NCI-H2107 (cell line): ENCODE data around the gene FAM171A2.
"Not testable (repeated sequence)": the region's sequence is repeated elsewhere in the genome, so short reads cannot be mapped to it uniquely, and the experiment has no call there.

ENCODE experiments used
- DNase-seq: peaks from one replicate; lab custom pipeline; 2025; lab: John Stamatoyannopoulos, UW

The FAM171A2 gene

GRCh38 chr17:44347206-44348055 is 16.2 kb downstream of the FAM171A2 start:
- DNase-seq, result not testable (repeated sequence)

DNA sequence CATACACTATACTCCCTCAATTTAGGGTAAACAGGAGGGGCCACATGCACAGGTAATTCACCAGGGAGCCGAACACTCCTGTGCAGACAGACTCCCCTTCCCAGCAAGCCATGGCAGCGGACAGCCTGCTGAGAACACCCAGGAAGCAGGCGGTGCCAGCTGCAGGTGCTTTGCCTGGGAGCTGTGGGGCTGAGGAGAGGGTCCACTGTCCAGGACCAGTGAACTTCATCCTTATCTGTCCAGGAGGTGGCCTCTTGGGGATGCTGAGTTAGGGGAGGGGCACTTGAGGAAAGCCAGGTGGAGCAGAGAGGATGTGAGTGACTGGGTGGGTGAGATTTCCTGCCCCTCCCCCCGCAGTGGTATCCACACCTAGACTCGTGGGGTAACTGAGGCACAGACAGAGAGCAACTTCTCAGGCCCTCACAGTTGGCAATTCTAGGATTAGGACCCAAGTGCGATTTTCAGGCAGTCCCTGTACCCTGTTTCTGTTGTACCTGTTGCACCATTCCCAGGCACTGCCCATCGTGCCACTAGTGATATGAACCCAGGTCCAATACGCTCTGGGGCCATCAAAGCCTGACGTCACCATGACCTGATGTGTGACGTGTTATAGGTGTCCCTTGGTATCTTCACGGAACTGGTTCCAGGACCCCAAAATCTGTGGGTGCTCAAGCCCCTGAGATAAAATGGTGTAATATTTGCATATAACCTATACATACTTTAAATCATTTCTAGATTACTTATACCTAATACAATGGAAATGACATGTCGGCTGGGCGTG is 17.4 kb downstream of the FAM171A2 start:
- no peak for DNase-seq

- DNase-seq, result peak; percentile 47
Measured at GRCh38 chr17:44345454-44346026, 18.1 kb downstream of the FAM171A2 start.

- peak; percentile 94 for DNase-seq
Measured at GRCh38 chr17:44344939-44345453, 18.7 kb downstream of the FAM171A2 start, which contains the start of gene GRN. GRN (plus strand) TSS chr17:44345302; CDS start chr17:44349165, 3,863 bp downstream.

- no peak for DNase-seq
Measured at GRCh38 chr17:44343510-44344209, 20.0 kb downstream of the FAM171A2 start.

DNA sequence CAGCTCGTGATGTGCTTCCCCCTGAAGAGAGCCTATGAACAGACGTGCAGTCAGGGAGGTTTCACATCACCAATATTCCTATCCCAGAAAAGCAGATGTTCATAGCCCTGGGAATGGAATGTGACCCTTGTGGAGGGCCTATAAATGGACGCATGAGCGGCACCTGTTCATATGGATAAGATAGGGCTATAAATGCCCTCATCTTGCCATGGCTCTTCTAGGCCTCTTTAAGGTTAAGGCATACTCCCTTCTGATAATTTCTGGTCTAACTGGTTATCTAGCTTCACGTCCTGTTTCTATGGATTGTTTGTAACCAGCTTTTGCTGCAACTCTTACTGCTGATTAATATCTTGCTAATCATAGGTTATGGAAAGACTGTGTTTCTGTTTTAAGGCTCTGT is 23.1 kb downstream of the FAM171A2 start:
- DNase-seq, result not testable (repeated sequence)

DNA sequence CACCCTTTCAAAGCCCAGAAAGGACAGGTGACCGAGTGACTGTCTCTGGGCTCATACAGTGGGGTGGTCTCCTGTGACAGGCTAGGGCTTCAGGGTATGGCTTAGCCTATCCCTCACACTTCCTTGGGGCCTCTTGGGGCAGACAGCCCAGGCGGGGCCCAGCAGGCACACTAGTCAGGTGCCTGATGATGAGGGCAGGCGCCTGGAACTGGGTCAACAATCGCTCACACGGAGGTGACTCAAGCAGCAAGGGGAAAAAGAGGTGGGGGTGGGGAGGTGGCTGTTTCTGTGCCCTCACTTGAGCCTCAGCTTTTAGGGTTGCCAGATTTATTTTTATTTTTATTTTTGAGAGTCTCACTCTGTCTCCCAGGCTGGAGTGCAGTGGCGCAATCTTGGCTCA is 25.0 kb downstream of the FAM171A2 start:
- no peak for DNase-seq

- DNase-seq, result no peak
Measured at GRCh38 chr17:44335968-44336367, 27.7 kb downstream of the FAM171A2 start.

GRCh38 chr17:44335564-44335963 is 28.1 kb downstream of the FAM171A2 start:
- DNase-seq, result no peak

GRCh38 chr17:44334727-44335126 is 28.9 kb downstream of the FAM171A2 start:
- no peak for DNase-seq

DNA sequence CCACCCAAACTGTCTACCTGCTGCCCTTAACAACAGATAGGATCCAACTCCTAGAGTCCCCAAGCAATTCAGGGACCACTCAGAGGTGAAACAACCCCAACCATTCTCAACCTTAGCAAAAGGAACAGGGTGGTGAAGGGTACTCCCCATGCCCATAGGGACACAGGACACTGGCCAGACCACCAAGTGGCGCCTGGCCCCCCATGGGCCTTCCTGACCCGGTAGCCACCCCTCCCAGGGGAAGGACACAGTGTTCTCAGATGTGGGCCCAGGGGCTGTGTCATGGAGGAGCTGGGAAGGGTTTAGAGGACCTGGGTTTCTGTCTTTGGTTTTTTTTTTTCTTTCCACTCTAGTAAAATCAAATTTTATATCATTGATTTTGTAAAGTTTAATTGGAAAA is 29.3 kb downstream of the FAM171A2 start:
- DNase-seq, result no peak

DNA sequence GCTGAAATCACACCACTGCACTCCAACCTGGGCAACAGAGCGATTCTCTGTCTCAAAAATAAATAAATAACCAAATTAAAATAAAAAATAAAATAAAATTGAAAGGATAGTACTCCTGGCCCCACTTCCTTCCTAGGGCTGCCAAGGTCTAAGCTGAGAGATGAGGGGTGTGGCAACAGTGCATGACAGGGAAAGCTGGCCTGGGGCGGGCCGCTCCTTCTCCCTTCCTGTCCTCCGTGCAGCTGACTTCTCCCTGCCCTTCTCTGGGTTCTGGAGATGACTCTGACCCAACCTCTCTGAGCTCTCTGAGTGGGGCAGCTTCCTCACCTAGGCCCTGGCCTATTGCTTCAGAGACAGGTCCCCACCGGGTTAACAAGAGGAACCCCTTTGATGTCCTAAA is 30.3 kb downstream of the FAM171A2 start:
- no peak for DNase-seq

- peak; percentile 50 for DNase-seq
Measured at GRCh38 chr17:44331249-44331760, 32.3 kb downstream of the FAM171A2 start.

- not testable (repeated sequence) for DNase-seq
Measured at GRCh38 chr17:44330263-44330662, 33.4 kb downstream of the FAM171A2 start.

DNA sequence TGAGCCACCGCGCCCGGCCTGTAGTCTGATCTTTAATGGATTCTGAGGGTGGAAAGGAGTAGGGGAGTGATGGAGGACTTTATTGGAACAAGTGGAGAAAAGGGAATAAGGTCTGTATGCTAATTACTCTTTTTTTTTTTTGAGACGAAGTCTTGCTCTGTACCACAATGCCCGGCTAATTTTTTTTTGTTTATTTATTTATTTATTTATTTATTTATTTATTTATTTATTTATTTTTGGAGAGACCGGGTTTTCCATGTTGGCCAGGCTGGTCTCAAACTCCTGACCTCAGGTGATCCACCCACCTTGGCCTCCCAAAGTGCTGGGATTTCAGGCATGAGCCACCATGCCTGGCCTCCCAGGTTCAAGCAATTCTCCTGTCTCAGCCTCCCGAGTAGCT is 34.1 kb downstream of the FAM171A2 start:
- not testable (repeated sequence) for DNase-seq

- DNase-seq, result no peak
Measured at GRCh38 chr17:44327715-44328449, 35.8 kb downstream of the FAM171A2 start.

DNA sequence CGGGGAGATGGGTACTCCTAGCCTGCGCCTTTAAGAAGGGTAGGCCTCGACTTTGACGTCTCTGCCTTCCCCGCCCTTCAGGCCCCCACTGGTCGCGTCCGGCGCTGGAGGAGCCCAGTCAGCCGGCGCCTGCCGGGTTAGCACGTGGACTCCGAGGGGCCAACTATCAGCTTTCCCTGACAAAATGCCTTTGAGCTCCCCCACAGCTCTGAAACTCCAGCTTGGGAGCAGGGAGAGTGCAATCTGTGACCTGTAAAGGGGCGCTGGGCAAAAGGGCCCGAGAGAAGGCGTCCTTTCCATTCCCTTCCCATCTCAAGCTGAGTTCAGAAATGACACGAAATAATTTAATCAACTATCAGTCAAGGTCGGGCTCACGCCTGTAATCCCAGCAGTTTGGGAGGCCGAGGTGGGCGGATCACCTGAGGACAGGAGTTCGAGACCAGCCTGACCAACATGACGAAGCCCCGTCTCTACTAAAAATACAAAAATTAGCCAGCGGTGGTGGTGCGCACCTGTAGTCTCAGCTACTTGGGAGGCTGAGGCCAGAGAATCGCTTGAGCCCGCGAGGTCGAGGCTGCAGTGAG is 36.7 kb downstream of the FAM171A2 start:
- peak; percentile 72 for DNase-seq

DNA sequence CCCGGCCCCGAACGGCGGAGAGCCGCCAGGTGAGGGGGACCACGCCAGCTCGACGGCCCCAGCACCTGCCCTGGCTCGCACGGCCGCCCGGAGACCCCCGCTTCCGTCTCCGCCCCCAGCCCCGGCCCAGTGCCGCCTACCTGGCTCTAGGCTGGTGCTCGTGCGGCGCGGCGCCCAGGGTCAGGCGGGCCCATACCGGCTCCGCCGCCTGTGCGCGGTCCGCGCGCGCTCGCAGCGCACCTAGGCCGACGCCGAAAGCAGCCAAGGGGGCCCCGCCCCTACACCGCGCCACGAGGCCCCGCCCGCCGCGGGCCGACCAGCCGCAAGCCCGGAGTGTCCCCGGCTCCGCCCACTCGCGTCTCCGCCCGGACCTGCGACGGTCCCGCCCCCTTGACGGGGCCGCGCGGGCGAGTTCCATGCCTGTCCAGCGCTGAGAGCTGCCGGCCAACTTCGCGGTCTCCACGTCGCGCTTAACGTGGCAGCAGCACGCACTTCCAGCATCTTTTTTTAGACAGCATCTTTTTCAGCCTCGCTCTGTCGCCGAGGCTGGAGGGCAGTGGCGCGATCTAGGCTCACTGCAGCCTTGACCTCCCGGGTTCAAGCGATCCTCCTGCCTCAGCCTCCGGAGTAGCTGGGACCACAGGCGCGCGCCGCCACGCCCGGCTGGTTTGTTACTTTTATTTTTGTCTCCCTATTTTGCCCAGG is 38.9 kb downstream of the FAM171A2 start, which contains the start of gene SLC25A39:
TSS of gene SLC25A39 (minus strand) at position 253 of the 705 bp plus-strand sequence. CDS start 1,261 bp downstream, outside the sequence.
- peak; percentile 89 for DNase-seq

GRCh38 chr17:44324092-44324570 is 39.5 kb downstream of the FAM171A2 start:
- no peak for DNase-seq
